HepG2 (cell line): ENCODE results near the gene SPRN. TPM values are rescaled to one million over a fixed set of nuclear protein-coding genes. Genes with fewer than 3 reads are reported as not detected.

ENCODE experiments used
- ATRX ChIP-seq: sonication (generic); formaldehyde crosslinking; IDR thresholded peaks from 2 replicates; pipeline ENCODE4 v1.4.0; 2020; ENCODE audit warnings: missing genetic modification reagents, borderline replicate concordance
- GABPA ChIP-seq, 2 experiments: IDR thresholded peaks; 2 replicates each; pipeline ENCODE4 v1.6.1; 2011 to 2016; ENCODE audit warnings: low read depth in 2 of 2, low read length in 1 of 2, missing biosample characterization in 1 of 2, missing genetic modification characterization in 1 of 2
- GFI1 ChIP-seq: sonication (generic); formaldehyde crosslinking; IDR thresholded peaks from 2 replicates; pipeline ENCODE4 v1.5.0; 2020; ENCODE audit warnings: missing genetic modification reagents, mild to moderate bottlenecking, borderline replicate concordance
- MAFF ChIP-seq: IDR thresholded peaks from 2 replicates; pipeline ENCODE4 v1.6.1; 2011; ENCODE audit warnings: low read depth, low read length, improper control_type of control experiment
- NBN ChIP-seq: fragments of 450-650 bp; conservative IDR thresholded peaks from 2 replicates; pipeline ENCODE4 v1.6.1; 2017
- NCOA2 ChIP-seq: sonication (generic); formaldehyde crosslinking; IDR thresholded peaks from 2 replicates; pipeline ENCODE4 v1.8.0; 2022; ENCODE audit warnings: inconsistent platforms
- NFE2L1 ChIP-seq: sonication (generic); formaldehyde crosslinking; IDR thresholded peaks from 2 replicates; pipeline ENCODE4 v1.4.0; 2020; ENCODE audit warnings: missing genetic modification reagents, mild to moderate bottlenecking, borderline replicate concordance
- SMYD3 ChIP-seq: sonication (generic); formaldehyde crosslinking; IDR thresholded peaks from 2 replicates; pipeline ENCODE4 v1.8.1; 2023; ENCODE audit warnings: mild to moderate bottlenecking, missing genetic modification reagents
- SNAI1 ChIP-seq: sonication (generic); formaldehyde crosslinking; IDR thresholded peaks from 2 replicates; pipeline ENCODE4 v1.5.0; 2020; ENCODE audit warnings: mild to moderate bottlenecking, missing genetic modification reagents, borderline replicate concordance
- TP53 ChIP-seq: sonication (generic); formaldehyde crosslinking; conservative IDR thresholded peaks from 2 replicates; pipeline ENCODE4 v1.4.0; 2020; ENCODE audit warnings: missing genetic modification reagents
- YEATS2 ChIP-seq: sonication (generic); formaldehyde crosslinking; IDR thresholded peaks from 2 replicates; pipeline ENCODE4 v1.4.0; 2020; ENCODE audit warnings: missing genetic modification reagents, borderline replicate concordance
- YEATS4 ChIP-seq: sonication (generic); formaldehyde crosslinking; IDR thresholded peaks from 2 replicates; pipeline ENCODE4 v1.4.0; 2020; ENCODE audit warnings: missing genetic modification reagents, borderline replicate concordance
- ZNF101 ChIP-seq: sonication (generic); formaldehyde crosslinking; IDR thresholded peaks from 2 replicates; pipeline ENCODE4 v1.4.0; 2020; ENCODE audit warnings: mild to moderate bottlenecking, low read depth, missing genetic modification reagents, borderline replicate concordance
- ZNF160 ChIP-seq: sonication (generic); formaldehyde crosslinking; IDR thresholded peaks from 2 replicates; pipeline ENCODE4 v1.8.0; 2022; ENCODE audit warnings: mild to moderate bottlenecking, inconsistent platforms, missing genetic modification reagents
- ZNF18 ChIP-seq: sonication (generic); formaldehyde crosslinking; IDR thresholded peaks from 2 replicates; pipeline ENCODE4 v1.8.0; 2022; ENCODE audit warnings: mild to moderate bottlenecking, missing genetic modification reagents; ENCODE audit not compliant: insufficient replicate concordance
- ZNF264 ChIP-seq: sonication (generic); formaldehyde crosslinking; IDR thresholded peaks from 2 replicates; pipeline ENCODE4 v1.4.0; 2020; ENCODE audit warnings: missing genetic modification reagents
- ZNF318 ChIP-seq: sonication (generic); formaldehyde crosslinking; IDR thresholded peaks from 2 replicates; pipeline ENCODE4 v1.4.0; 2020; ENCODE audit warnings: mild to moderate bottlenecking, missing genetic modification reagents
- ZNF598 ChIP-seq: sonication (generic); formaldehyde crosslinking; IDR thresholded peaks from 2 replicates; pipeline ENCODE4 v1.5.1; 2020; ENCODE audit warnings: mild to moderate bottlenecking, missing genetic modification reagents, borderline replicate concordance
- ZNF713 ChIP-seq: sonication (generic); formaldehyde crosslinking; IDR thresholded peaks from 2 replicates; pipeline ENCODE4 v1.4.0; 2020; ENCODE audit warnings: mild to moderate bottlenecking, missing genetic modification reagents
- polyA plus RNA-seq, 8 experiments: library from polyadenylated mRNA; depleted of rRNA in 3 of 8; stranded (reverse) in 7 of 8; unstranded in 1 of 8; fragments of >200 nt; fragmentation: Illumina TruSeq in 4 of 8; extraction: Trizol in 4 of 8; gene quantifications; 2 replicates each; pipeline versions ENCODE4 v1.2.1 to v1.2.3, GENCODE V29; 2011 to 2016; ENCODE audit warnings: low read depth in 4 of 8, missing spikeins in 1 of 8, mixed read lengths in 1 of 8; ENCODE audit not compliant: insufficient read depth in 1 of 8
- total RNA-seq, 5 experiments: library from RNA; depleted of rRNA; stranded (reverse); fragments of >200 nt; fragmentation: Illumina TruSeq; extraction: Trizol; gene quantifications; 2 replicates each; pipeline ENCODE4 v1.2.3, GENCODE V29; 2016; ENCODE audit warnings: low read depth in 1 of 5

Gene SPRN
- total and polyA plus RNA-seq, 2 of the 13 experiments (the other 11 are each of a cell fraction or from before 2014, with no cell fraction given), result not detected

- TF ChIP-seq ZNF318 (no peak), MAFF (no peak), NFE2L1 (CRISPR knock-in tag) (no peak), ZNF264 (CRISPR knock-in tag) (peak; percentile 38; the same call in 1 of the 2 replicates), ZNF18 (CRISPR knock-in tag) (peak; percentile 49), SNAI1 (CRISPR knock-in tag) (no peak), ATRX (no peak), TP53 (CRISPR knock-in tag) (0 out of 2 replicates have a peak, but pooled peaks have one; percentile 58), ZNF598 (peak; percentile 76; the same call in 1 of the 2 replicates), ZNF713 (CRISPR knock-in tag) (0 out of 2 replicates have a peak, but pooled peaks have one; percentile 3), ZNF101 (no peak), GFI1 (CRISPR knock-in tag) (peak; percentile 53; the same call in 1 of the 2 replicates), YEATS2 (CRISPR knock-in tag) (0 out of 2 replicates have a peak, but pooled peaks have one; percentile 22), NBN (no peak), GABPA (IDR thresholded peaks at IDR 0.05; ENCODE audit: low read depth, low read length) (no peak), GABPA (CRISPR knock-in tag; IDR thresholded peaks at IDR 0.05; ENCODE audit: low read depth) (0 out of 2 replicates have a peak, but pooled peaks have one; percentile 12), YEATS4 (CRISPR knock-in tag) (peak; percentile 90), NCOA2 (CRISPR knock-in tag) (peak; percentile 41; the same call in 1 of the 2 replicates), SMYD3 (CRISPR knock-in tag) (no peak; the same call in 1 of the 2 replicates), ZNF160 (peak; percentile 88; the same call in 1 of the 2 replicates)
Measured at GRCh38 chr10:133378251-133379096, 46.0 kb downstream of the SPRN start (continued).
